MM.1S (cell line): ENCODE results near the gene BANP.

Experiments used
- EZH2 ChIP-seq: fragments of 300-600 bp; sonication (generic); optimal IDR thresholded peaks from 2 replicates; pipeline ENCODE3; 2017; ENCODE audit warnings: low read depth, mild to moderate bottlenecking, antibody characterized with exemption, low read length, mixed read lengths
- EZH2phosphoT487 ChIP-seq: fragments of 300-600 bp; sonication (generic); IDR thresholded peaks from 2 replicates; pipeline ENCODE4 v1.6.1; 2018; ENCODE audit warnings: antibody characterized with exemption, low read length
- TF ChIP-seq, protein P1 (sequence below): fragments of 300-600 bp; sonication (generic); IDR thresholded peaks from 2 replicates; pipeline ENCODE4 v1.5.1; 2016; ENCODE audit warnings: antibody characterized with exemption, low read length, mixed read lengths

GRCh38 chr16:87950765-87951551 is at the start of gene BANP:
- TF ChIP-seq, protein P1, sequence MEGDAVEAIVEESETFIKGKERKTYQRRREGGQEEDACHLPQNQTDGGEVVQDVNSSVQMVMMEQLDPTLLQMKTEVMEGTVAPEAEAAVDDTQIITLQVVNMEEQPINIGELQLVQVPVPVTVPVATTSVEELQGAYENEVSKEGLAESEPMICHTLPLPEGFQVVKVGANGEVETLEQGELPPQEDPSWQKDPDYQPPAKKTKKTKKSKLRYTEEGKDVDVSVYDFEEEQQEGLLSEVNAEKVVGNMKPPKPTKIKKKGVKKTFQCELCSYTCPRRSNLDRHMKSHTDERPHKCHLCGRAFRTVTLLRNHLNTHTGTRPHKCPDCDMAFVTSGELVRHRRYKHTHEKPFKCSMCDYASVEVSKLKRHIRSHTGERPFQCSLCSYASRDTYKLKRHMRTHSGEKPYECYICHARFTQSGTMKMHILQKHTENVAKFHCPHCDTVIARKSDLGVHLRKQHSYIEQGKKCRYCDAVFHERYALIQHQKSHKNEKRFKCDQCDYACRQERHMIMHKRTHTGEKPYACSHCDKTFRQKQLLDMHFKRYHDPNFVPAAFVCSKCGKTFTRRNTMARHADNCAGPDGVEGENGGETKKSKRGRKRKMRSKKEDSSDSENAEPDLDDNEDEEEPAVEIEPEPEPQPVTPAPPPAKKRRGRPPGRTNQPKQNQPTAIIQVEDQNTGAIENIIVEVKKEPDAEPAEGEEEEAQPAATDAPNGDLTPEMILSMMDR, result 0 out of 2 replicates have a peak, but pooled peaks have one; percentile 8
- TF ChIP-seq EZH2 (no peak), EZH2phosphoT487 (no peak)
